Left ventricle myocardium superior (tissue), 1 donor: Measurements from ENCODE around the gene FAM20A. TPM values are rescaled to one million over a fixed set of nuclear protein-coding genes. Genes with fewer than 3 reads are reported as not detected.
"Not testable (repeated sequence)": the region's sequence is repeated elsewhere in the genome, so short reads cannot be mapped to it uniquely, and the experiment has no call there.

Source experiments
- ATAC-seq: fragments of 200-7000 bp; cut with Tn5 transposase; one replicate; pipeline ENCODE4 v1.9.1; 2020; ENCODE audit warnings: mild to moderate bottlenecking, moderate library complexity
- DNase-seq: peaks from one replicate; pipeline ENCODE4 v3.0.0-alpha.2; 2020
- intact Hi-C: fragments of 100-400 bp; cut with micrococcal nuclease; formaldehyde crosslinking; loops from one replicate; pipeline ENCODE4 v1.11.0; 2022
- total RNA-seq: library from RNA; stranded (reverse); fragmentation: NEBNext Ultra II Directional; extraction: Animal tissue kit (Norgen Biotek cat#: 25700); gene quantifications from one replicate; pipeline ENCODE4 v1.2.1, GENCODE V29; 2021
- donor health status: DM: no; HTN: yes; CAD: no; lungs with severe emphysema.

Gene FAM20A
- total RNA-seq, 1 donor from 2014 or later: 7.6 TPM

DNA sequence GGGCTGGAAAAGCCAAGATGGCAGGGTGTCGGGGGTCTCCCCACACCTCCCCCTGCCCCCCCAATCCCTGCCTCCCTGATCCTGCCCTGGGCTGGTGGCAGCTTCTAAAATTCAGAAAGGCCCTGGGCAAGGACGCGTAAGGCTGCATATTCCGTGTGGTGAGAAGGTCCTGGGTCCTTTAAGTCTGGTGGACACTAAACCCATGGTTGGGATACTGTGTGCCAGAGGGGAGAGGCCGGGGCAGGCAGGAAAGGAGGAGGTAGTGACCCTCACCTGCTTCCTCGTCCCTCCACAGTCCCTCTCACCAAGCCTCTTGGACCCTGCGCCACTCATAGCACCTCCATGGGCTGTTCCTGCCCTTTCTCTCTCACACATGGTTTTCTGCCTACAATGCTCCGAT lies 60.2 kb downstream of the FAM20A start:
- peak; percentile 8 for ATAC-seq
- intact Hi-C loops: no loop called here
- no peak for DNase-seq

DNA sequence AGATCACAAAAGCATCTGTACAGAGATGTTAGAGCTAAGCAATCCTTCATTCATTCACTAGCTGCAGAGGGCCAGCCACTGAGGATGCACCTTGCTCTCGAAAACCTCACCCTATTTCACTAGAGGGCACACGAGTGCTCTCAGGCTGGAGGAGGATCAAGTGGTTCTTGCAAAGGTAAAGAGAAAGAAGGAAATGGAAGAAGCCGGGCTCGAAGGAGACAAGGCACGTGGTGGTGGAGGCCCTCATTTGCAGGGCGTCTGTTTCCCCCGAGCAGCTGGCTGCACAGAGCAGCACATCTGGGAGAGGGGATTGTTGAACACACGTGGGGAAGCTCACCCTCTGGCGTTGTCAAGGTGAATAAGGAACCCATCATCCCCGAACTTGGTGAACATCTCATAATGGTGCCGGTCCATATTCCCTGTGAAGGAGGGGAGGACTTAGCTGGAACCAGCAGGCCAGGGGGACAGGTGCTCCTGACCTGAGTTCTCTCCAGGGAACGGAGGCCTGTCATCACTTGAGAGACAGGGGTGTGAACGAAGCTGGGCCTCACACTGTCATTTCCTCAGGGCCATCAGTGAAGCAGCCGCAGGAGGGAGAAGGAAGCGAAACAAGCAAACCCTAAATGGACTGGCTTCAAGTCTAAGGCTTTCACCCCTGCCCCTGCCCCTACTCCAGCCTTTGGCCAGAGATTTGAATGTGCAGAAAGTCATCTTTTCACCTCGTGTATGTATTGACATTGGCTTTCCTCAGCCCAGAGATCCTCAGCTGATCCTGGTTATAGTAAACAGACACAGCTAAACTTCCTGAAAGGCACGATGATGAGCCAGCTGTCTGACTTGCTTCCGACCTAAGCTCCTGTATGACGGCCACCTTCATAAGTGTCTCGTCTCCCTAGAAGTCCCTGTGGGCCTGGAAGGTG lies 61.4 kb downstream of the FAM20A start:
- intact Hi-C loops: loop anchor here (10.0 kb wide), 1 partner anchor 215 kb away; no protein-coding TSS in a partner anchor
- ATAC-seq: peak; percentile 18

DNA sequence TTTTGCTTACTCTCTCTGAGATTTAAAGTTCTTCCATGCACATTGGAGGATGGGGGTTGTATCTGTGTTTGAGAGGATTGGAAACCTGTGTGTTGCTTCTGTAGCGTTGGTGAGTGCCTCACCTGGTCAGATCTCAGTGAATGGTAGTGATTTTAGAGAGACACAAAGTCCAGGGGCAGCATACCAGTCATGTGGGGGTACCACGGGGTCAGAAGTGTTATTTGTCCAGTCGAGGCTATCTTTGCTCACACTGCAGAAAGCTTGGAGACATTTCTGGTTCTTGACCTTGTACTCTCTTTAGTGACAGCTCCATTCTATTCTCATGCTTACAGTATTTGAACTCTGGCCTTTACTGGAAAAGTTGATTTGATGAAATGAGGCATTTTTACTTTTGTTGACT lies 65.2 kb downstream of the FAM20A start:
- DNase-seq (no peak), ATAC-seq (no peak)
- intact Hi-C loops: loop anchor here (10.0 kb wide), 1 partner anchor 219 kb away; no protein-coding TSS in a partner anchor

More for the DNA sequence above, 61.4 kb downstream of the FAM20A start:
- DNase-seq: no peak

DNA sequence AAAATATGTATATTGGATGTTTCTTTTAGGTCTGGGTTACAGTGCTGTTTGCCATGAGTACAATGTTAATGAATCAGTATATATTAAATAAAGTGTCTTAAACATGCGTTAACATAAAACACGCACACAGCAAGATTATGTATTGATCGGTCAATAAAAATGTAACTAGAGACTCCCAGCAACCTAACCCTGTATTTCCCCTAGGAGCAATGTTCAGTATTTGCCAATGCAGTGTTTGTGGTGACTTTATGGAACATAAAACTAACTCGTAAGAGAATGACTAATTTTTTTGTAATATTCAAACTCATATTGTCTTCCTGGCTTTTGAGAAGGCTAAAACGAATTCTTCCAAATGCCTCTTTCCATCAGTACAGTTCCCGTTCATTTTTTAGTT lies 66.5 kb downstream of the FAM20A start:
- ATAC-seq: no peak
- no peak for DNase-seq
- intact Hi-C loops: loop anchor here (10.0 kb wide), 1 partner anchor 220 kb away; no protein-coding TSS in a partner anchor

DNA sequence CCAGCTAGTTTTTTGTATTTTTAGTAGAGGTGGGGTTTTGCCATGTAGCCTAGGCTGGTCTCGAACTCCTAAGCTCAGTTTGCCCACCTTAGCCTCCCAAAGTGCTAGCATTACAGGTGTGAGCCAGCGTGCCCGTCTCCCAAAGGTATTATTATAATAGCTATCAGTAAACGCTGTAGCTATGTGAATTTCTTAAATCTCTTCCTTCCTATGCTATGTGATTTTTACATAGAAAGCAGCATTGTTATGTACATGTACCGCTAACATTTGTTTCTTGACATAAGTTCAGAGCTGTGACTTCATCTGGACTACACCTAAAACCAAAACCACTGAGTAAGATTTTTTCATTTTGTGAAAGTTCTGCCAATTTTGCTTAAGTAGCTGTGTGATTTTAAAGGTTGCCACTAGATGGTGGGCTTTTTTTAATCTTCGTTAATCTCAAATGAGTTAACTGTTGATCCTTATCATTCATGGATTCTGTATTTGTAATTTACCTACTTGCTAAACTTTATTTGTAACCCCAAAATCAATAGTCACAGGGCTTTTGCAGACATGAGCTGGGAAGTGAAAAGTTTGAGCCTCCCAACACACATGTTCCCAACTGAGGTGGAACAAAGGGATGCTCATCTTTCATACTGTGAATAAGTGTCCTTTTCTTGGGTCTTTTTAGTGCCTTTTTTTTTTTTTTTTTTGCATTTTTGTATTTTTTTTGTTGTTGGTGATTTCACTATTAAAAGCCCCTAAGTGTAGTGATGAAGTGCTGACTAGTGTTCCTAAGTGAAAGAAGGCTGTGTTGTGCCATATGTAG lies 67.1 kb downstream of the FAM20A start:
- DNase-seq (no peak), ATAC-seq (no peak)
- intact Hi-C loops: loop anchor here (10.0 kb wide), 1 partner anchor 221 kb away; no protein-coding TSS in a partner anchor

DNA sequence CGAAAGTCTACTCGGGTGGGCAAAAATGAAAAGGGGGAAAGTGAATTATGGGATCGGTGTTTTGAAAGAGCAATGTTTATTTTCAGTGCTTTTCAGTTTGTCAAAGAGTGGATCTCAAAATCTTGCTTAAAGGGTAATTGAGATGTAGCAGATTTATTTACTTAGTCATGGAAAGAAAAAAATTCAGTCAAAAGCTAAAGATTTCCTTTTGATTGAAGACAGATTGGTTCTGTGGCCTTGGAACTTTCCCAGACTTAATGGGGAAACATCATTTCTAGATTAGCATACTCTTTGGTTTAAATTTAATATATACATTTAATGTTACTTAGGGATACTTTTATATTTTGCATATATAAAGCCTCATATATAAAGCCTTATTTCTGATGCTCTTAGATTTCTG lies 68.3 kb downstream of the FAM20A start:
- ATAC-seq (no peak), DNase-seq (no peak)
- intact Hi-C loops: loop anchor here (10.0 kb wide), 1 partner anchor 222 kb away; no protein-coding TSS in a partner anchor

DNA sequence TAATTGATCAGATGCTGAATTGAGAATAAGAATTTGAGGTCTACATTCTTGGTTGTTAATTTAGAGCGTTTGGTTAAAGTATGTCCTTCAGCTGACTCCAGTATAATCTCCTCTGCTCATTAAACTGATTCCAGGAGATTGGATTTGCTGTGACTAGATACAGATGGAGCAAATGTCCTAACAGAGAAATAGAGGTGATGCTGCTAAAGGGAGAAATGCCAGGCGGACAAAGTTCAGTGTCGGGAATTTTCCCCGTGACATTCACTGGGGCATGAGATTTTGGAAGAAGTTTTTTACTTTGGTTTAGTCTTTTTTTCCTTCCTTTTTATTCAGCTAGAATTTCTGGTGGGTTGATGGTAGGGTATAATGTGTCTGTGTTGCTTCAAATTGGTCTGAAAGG lies 69.9 kb downstream of the FAM20A start:
- no peak for DNase-seq
- ATAC-seq: no peak
- intact Hi-C loops: loop anchor here (10.0 kb wide), 1 partner anchor 224 kb away; no protein-coding TSS in a partner anchor

DNA sequence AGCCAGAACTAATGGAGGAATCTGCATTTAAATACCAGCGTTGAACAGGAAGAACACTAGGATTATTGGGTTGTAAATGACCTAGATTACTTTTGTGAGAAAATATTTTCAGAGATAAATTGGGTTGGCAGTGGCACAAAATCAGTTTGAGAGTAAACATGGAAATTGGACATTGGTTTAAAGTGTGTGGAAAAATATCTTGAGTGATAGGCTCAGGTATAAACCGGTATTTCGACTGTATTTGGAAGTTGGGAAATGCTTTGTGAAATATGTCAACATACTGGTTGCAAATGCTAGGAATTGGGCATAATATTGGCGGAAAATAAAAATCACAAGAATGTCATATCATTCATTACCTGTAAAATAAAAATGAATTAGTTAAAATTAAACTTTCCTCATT lies 73.9 kb downstream of the FAM20A start:
- DNase-seq: no peak
- intact Hi-C loops: no loop called here
- ATAC-seq: no peak

DNA sequence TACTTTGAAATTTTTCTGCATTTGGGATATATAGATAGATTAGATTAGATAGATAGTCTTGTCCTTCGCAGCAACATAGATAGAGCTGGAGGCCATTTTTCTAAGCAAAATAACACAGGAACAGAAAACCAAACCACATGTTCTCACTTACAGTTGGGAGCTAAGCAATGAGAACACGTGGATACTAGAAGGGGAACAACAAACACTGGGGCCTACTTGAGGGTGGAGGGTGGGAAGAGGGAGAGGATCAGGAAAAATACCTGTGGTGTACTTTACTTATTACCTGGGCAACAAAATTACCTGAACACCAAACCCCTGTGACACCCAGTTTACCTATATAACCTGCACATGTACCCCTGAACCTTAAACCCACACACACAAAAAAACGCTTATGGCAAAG lies 74.6 kb downstream of the FAM20A start:
- DNase-seq (no peak), ATAC-seq (no peak)
- intact Hi-C loops: no loop called here

DNA sequence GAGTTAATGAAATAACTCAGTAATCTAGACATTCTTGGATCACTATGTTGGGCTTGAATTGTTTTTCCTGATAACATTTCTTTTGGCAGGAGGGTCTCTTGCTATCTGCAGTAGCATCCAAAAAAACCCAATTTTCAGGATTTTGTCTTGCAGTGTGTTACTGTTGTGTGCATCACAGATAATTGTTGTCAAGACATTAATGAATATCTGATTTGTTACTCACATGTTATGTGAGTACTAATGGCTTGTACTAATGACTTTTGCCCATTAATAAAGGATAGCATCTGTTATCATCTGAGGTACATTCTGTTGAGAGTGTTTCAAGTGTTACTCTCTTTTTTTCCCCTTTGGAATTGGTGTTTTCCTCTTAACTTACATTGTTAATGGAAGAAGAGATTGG lies 78.9 kb downstream of the FAM20A start:
- ATAC-seq: no peak
- intact Hi-C loops: no loop called here
- no peak for DNase-seq

DNA sequence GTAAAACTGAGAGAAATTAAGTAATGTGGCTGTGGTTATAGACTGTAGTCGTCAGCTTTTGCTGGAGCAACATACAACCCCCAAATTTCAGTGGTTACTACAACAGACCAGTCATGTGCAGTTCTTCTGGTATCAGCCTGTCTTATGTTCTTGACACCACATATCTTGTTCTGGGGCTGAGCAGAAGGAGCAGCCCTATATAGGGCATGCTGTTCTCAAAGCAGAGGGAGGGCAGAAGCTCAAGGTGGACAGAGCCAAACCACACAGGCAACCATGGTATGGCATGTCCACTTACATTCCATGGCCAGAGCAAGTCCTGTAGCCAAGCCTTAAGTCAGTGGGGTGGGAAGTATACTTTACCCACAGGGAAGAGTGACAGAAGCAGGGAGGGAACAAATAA lies 81.3 kb downstream of the FAM20A start:
- intact Hi-C loops: loop anchor here (10.0 kb wide), 1 partner anchor 55 kb away; no protein-coding TSS in a partner anchor
- ATAC-seq (peak; percentile 92), DNase-seq (peak; percentile 37)

DNA sequence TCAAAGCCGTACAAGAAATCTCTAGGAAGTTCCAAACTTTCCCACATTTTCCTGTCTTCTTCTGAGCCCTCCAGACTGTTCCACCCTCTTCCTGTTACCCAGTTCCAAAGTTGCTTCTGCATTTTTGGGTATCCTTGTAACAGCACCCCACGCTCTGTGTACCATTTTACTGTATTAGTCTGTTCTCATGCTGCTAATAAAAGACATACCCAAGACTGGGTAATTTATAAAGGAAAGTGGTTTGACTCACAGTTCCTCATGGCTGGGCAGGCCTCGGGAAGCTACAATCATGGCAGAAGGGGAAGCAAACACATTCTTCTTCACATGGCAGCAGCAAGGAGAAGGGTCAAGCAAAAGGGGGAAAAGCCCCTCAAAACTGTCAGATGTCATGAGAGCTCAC lies 82.1 kb downstream of the FAM20A start:
- ATAC-seq, DNase-seq: not testable (repeated sequence)
- intact Hi-C loops: loop anchor here (10.0 kb wide), 1 partner anchor 54 kb away; no protein-coding TSS in a partner anchor

DNA sequence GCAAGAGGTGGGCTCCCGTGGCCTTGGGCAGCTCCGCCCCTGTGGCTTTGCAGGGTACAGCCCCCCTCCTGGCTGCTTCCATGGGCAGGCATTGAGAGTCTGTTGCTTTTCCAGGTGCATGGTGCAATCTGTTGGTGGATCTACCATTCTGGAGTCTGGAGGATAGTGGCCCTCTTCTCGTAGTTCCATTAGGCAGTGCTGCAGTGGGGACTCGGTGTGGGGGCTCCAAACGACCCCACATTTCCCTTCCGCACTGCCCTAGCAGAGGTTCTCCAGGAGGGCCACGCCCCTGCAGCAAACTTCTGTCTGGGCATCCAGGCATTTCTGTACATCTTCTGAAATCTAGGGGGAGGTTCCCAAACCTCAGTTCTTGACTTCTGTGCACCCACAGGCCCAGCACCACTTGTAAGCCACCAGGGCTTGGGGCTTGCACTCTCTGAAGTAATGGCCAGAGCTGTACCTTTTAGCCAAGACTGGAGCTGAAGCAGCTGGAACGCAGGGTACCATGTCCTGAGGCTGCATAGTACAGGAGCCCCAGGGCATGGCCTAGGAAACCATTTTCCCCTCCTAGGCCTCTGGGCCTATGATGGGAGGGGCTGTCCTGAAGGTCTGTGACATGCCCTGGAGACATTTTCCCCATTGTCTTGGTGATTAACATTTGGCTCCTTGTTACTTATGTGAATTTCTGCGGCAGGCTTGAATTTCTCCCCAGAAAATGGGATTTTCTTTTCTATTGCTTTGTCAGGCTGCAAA lies 82.9 kb downstream of the FAM20A start:
- no peak for DNase-seq
- intact Hi-C loops: loop anchor here (10.0 kb wide), 1 partner anchor 53 kb away; no protein-coding TSS in a partner anchor
- peak; percentile 4 for ATAC-seq

DNA sequence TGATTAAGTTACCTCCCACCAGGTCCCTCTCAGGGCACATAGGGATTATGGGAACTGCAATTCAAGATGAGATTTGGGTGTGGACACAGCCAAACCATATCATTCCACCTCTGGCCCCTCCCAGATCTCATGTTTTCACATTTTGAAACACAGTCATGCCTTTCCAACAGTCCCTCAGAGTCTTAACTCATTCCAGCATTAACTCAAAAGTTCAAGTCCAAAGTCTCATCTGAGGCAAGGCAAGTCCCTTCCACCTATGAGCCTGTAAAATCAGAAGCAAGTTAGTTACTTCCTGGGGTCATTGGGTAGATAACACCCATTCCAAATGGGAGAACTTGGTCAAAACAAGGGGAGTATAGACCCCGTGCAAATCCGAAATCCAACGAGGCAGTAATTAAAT lies 83.6 kb downstream of the FAM20A start:
- not testable (repeated sequence) for DNase-seq, ATAC-seq
- intact Hi-C loops: loop anchor here (10.0 kb wide), 1 partner anchor 53 kb away; no protein-coding TSS in a partner anchor

DNA sequence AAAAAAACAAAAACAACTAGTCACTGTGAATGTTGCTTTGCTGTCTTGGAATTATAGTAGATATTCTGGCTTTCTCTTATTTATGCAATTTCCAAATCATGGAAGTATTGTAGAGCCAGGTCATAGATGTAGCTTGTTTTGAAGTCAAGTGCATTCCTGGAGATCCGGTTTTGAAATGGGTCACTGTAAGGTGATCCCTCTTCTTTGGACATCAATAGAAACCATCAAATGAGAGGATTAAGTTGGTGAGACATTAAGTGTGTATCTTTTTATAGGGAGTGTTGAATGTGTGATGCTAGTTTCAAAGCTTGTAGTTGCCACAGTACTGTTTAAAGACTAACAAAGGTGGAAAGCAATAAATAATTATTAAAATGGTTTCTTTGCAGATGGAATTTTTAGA lies 84.4 kb downstream of the FAM20A start:
- intact Hi-C loops: loop anchor here (10.0 kb wide), 1 partner anchor 52 kb away; no protein-coding TSS in a partner anchor
- DNase-seq (no peak), ATAC-seq (no peak)

DNA sequence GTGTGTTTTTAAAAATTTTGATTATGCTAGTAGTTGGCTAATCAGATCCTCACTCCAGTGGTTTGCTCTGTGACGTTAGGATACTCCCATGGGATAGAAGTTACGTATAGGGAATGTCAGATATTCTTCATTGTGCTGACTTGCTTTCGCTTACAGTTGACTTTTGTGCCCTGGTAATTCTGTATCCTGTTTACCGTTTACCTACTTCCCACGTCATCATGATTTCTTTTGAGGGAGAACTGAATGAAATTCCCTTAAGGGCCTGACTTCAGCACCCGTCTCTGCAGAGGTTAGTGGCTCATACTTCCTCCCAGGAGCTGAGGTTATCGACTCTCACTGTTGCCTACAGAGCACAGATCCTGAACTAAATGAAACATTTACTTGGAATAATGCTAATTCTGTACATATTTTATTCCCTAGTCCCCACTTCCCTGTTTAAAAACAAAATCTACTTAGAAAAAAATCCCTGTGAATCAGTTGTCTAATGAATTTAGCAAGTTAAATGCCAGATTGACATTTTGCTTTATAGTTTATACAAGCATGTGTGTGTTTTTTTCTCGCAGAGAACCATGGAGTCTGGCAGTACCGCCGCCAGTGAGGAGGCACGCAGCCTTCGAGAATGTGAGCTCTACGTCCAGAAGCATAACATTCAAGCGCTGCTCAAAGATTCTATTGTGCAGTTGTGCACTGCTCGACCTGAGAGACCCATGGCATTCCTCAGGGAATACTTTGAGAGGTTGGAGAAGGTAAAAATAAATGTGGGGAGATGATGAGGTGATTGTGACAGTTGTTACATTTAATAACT lies 86.1 kb downstream of the FAM20A start:
- DNase-seq (no peak), ATAC-seq (no peak)
- intact Hi-C loops: loop anchor here (10.0 kb wide), 1 partner anchor 50 kb away; no protein-coding TSS in a partner anchor

DNA sequence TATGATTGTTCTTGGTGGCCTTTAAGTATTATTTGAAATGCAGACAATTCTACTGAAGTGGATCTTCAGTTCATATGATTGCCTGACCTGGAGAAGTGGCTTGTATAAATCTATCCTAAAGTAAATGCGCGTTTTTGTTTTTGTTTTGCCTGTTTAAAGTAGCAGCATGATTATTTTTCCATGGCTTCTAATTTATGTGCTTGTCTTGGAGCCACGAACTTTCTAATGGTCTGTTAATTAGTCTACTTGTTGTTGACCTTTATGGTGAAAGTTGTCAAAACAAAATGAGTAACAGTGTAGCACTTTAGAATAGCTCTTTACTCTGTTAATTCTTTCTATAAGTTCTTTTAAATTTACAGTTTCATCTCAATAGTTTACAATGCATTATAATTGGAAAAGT lies 87.2 kb downstream of the FAM20A start:
- ATAC-seq (no peak), DNase-seq (no peak)
- intact Hi-C loops: loop anchor here (10.0 kb wide), 1 partner anchor 49 kb away; no protein-coding TSS in a partner anchor
